Fibroblast of pulmonary artery (primary cell): ENCODE data around the gene KLK6.
A peak's percentile ranks its signal among the peaks of the same experiment; 100 is the strongest.

ENCODE experiments used
- DNase-seq: peaks from one replicate; pipeline ENCODE4 v3.0.0-alpha.2; 2010; ENCODE audit warnings: low read depth
- H3K4me3 ChIP-seq: replicated peaks from 2 replicates; pipeline ENCODE4 v1.5.1; 2011; ENCODE audit warnings: low read depth, mild to moderate bottlenecking, control low read depth, low read length, moderate library complexity
- TF ChIP-seq, protein P1 (sequence below): IDR thresholded peaks from 2 replicates; pipeline ENCODE4 v1.5.1; 2011; ENCODE audit warnings: mild to moderate bottlenecking, control low read depth, low read length, inconsistent platforms; ENCODE audit errors: missing control alignments

KLK6 gene

DNA sequence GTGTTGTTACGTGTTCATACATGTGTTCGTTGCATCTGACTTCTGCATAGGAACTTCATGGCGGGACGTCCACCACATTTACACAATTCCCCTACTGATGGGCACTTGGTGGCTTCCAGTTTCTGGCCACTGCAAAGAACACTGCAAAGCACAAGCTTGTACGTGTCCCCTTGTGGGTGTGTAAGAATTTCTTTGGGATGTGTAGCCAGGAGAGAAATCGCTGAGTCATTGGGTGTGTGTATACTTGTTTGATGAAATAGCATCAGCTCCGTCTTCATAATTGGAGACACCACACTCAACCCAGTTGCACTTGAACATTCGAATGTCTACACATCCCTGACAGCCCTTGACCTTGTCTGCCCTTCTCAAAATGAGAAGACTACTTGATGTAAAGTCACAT lies 35.8 kb downstream of the KLK6 start:
- DNase-seq = peak; percentile 29
- no peak overlapping the region for H3K4me3 ChIP-seq
- TF ChIP-seq, protein P1, sequence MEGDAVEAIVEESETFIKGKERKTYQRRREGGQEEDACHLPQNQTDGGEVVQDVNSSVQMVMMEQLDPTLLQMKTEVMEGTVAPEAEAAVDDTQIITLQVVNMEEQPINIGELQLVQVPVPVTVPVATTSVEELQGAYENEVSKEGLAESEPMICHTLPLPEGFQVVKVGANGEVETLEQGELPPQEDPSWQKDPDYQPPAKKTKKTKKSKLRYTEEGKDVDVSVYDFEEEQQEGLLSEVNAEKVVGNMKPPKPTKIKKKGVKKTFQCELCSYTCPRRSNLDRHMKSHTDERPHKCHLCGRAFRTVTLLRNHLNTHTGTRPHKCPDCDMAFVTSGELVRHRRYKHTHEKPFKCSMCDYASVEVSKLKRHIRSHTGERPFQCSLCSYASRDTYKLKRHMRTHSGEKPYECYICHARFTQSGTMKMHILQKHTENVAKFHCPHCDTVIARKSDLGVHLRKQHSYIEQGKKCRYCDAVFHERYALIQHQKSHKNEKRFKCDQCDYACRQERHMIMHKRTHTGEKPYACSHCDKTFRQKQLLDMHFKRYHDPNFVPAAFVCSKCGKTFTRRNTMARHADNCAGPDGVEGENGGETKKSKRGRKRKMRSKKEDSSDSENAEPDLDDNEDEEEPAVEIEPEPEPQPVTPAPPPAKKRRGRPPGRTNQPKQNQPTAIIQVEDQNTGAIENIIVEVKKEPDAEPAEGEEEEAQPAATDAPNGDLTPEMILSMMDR = no peak

DNA sequence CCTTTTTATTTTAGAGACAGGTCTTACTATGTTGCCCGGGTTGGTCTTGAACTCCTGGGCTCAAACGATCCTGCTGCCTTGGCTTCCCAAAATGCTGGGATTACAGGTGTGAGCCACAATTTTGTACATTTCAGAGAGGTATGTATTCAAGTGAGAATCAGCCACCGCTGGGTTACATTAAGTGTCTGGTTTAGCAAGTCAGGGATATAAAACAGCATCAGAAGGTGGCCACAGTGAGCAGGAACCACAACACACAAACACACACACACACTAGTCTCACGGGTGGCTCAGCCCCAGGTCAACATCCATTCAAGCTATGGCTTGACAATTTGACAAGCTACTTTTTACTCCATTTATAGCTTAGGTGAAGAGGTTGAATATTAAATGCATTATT lies 36.7 kb downstream of the KLK6 start:
- H3K4me3 ChIP-seq = no peak overlapping the region
- no peak for DNase-seq
- TF ChIP-seq, protein P1 = no peak

DNA sequence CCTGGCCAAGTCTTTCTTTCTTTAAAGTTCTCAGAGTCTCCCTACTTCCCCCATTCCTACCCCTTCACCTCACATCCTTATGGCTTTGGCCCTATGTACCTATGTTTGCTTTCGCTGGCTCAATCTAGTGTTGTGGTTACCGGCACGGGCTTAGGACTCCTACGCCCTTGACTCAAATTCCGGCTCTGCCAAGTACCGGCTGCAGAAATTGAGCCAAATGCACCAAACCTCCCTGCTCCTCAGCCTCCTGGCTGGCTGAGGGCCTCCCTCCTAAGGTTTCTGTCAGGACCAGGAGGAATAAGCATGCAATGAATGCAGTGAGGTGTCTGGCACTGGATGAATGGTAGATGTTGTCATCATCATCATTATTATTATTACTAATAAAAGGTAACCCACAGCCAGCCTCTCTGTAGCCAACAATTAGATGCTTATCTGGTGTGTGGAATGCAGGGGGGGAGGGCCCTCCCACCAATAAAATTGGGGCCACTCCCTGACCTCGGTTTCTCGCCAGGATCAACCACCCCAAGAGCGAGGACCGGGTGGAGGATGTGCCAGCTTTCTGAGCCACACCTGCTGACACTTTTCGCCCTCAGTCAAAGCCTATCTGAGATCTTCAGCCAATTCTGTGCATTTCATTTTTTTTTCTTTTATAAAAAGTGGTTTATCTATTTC lies 37.2 kb downstream of the KLK6 start:
- TF ChIP-seq, protein P1 = no peak
- DNase-seq = no peak

DNA sequence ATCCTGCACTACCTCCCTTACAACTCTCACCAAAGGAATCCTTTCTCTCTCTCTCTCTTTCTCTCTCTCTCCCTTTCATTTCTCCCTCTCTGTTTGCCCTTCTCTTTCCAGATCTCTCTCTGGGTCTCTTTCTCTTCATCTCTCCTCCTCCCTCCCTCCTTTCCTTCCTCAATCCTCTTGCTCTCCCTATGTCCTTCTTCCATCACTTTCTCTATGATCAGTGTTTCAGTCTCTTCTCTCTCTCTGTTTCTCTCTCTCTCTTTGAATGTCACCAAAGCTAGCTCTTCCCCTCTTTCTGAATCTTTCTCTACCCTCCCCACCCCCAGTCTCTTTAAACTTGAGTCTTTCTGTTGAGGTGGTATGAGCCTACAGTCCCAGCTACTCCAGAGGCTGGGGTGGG lies 38.4 kb downstream of the KLK6 start:
- TF ChIP-seq, protein P1 = no peak

More for the DNA sequence above, 37.2 kb downstream of the KLK6 start:
- no peak overlapping the region for H3K4me3 ChIP-seq

DNA sequence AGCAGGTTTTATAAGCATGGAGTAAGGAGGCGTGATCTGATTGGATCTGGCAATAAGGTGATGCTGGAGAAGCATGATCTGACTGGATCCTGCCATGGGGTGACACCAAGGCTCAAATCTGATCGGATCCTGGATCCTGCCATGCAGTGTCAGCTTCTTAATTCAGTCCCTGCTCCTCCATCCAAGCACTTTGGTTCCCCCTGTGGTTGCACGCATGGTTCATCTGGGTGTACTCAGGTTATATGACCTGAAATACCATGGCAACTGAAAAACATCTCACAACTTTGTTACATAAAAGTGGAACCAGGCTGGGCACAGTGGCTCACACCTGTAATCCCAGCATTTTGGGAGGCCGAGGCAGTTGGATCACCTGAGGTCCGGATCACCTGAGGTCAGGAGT lies 40.6 kb downstream of the KLK6 start:
- no peak overlapping the region for H3K4me3 ChIP-seq
- TF ChIP-seq, protein P1 = no peak
- DNase-seq = no peak

More for the DNA sequence above, 38.4 kb downstream of the KLK6 start:
- H3K4me3 ChIP-seq = no peak overlapping the region
- DNase-seq = no peak

DNA sequence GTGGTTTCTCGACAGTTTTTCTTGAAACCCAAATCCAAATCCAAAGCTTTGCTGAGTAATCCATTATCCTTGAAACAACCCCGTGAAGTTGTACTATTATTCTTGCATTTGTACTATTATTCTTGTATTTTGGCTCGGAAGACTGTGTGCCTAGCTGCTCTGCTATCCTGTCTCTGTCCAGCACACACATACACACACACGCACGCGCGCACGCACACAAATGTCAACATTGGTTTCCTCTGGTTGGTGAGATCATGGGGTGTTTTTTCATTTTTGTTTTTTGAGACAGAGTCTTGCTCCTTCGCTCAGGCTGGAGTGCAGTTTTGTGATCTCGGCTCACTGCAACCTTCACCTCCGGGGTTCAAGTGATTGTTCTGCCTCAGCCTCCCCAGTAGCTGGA lies 43.2 kb downstream of the KLK6 start:
- H3K4me3 ChIP-seq = no peak overlapping the region
- DNase-seq = no peak
- TF ChIP-seq, protein P1 = no peak

DNA sequence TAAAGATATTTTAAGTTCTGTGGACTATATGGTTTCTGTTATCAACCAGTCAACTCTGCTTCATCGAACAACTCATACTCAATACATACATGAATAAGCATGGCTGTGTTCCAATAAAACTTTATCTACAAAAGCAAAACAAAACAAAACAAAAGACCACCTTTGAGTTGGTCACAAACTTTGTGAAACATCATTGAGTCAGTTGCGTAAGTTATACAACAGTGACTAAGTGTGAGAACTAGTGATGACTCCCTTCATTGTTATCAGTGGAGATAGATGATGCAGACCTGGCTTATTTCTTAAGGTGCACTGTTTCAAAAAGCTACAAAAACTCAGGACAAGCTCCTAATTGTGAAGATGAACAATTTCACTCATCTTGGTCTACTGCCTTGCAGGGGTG lies 43.7 kb downstream of the KLK6 start:
- TF ChIP-seq, protein P1 = no peak
- H3K4me3 ChIP-seq = no peak overlapping the region
- DNase-seq = peak; percentile 38
